Mesendoderm (in vitro differentiated cells): ENCODE measurements around the gene TMEM43.

Source experiments
- DNase-seq: peaks from one replicate; pipeline ENCODE4 v3.0.0; 2013
- H2AK5ac ChIP-seq: 2 replicates; pipeline ENCODE4 v1.6.1; 2013; ENCODE audit warnings: low read length, inconsistent platforms
- H2BK120ac ChIP-seq: 2 replicates; pipeline ENCODE4 v1.6.1; 2013; ENCODE audit warnings: low read depth, mild to moderate bottlenecking, low read length, moderate library complexity, mixed read lengths
- H2BK15ac ChIP-seq: replicated peaks from 2 replicates; pipeline ENCODE4 v1.6.1; 2013; ENCODE audit warnings: low read depth, mild to moderate bottlenecking, moderate library complexity
- H2BK5ac ChIP-seq: 2 replicates; pipeline ENCODE4 v1.6.1; 2013; ENCODE audit warnings: low read length, inconsistent platforms
- H3K18ac ChIP-seq: 2 replicates; pipeline ENCODE4 v1.6.1; 2013; ENCODE audit warnings: mild to moderate bottlenecking, low read length, mixed read lengths
- H3K23ac ChIP-seq: one replicate; pipeline ENCODE4 v1.6.1; 2013; ENCODE audit warnings: low read length
- H3K27ac ChIP-seq: 2 replicates; pipeline ENCODE4 v1.5.1; 2013; ENCODE audit warnings: low read depth, mild to moderate bottlenecking, inconsistent platforms, low read length, moderate library complexity
- H3K27me3 ChIP-seq: 2 replicates; pipeline ENCODE4 v1.6.1; 2013; ENCODE audit warnings: low read length, control low read depth, mild to moderate bottlenecking, inconsistent platforms; ENCODE audit not compliant: insufficient read depth, poor library complexity
- H3K36me3 ChIP-seq: 2 replicates; pipeline ENCODE4 v1.6.1; 2013; ENCODE audit warnings: low read length, inconsistent platforms; ENCODE audit not compliant: control insufficient read depth, insufficient read depth
- H3K4ac ChIP-seq: one replicate; pipeline ENCODE4 v1.6.1; 2013; ENCODE audit warnings: low read depth, mild to moderate bottlenecking, low read length, moderate library complexity
- H3K4me1 ChIP-seq: 2 replicates; pipeline ENCODE4 v1.6.1; 2013; ENCODE audit warnings: low read depth, low read length, inconsistent platforms; ENCODE audit not compliant: control insufficient read depth
- H3K4me2 ChIP-seq: 2 replicates; pipeline ENCODE4 v1.6.1; 2013; ENCODE audit warnings: low read length
- H3K4me3 ChIP-seq: 2 replicates; pipeline ENCODE4 v1.5.1; 2013; ENCODE audit warnings: mild to moderate bottlenecking, low read length
- H3K56ac ChIP-seq: one replicate; pipeline ENCODE4 v1.6.1; 2013; ENCODE audit warnings: low read length
- H3K79me1 ChIP-seq: 2 replicates; pipeline ENCODE4 v1.6.1; 2013; ENCODE audit warnings: low read length, inconsistent platforms
- H3K79me2 ChIP-seq: 2 replicates; pipeline ENCODE4 v1.6.1; 2013; ENCODE audit warnings: mild to moderate bottlenecking, low read length; ENCODE audit not compliant: control insufficient read depth, insufficient read depth
- H3K9ac ChIP-seq: 2 replicates; pipeline ENCODE4 v1.6.1; 2013; ENCODE audit warnings: low read length, inconsistent platforms
- H4K5ac ChIP-seq: one replicate; pipeline ENCODE4 v1.6.1; 2013; ENCODE audit warnings: low read length
- H4K8ac ChIP-seq: one replicate; pipeline ENCODE4 v1.6.1; 2013; ENCODE audit warnings: low read depth, mild to moderate bottlenecking, control low read depth, low read length, moderate library complexity
- WGBS: extraction: QIAGEN DNeasy Blood & Tissue Kit; methylation state at CpG from one replicate; pipeline ENCODE4 v1.1.7; 2013; ENCODE audit warnings: low lambda C conversion rate, missing lambda C conversion rate; ENCODE audit not compliant: insufficient coverage; ENCODE audit errors: extremely low coverage; 5-methylcytosine and 5-hydroxymethylcytosine counted together

TMEM43 gene

DNA sequence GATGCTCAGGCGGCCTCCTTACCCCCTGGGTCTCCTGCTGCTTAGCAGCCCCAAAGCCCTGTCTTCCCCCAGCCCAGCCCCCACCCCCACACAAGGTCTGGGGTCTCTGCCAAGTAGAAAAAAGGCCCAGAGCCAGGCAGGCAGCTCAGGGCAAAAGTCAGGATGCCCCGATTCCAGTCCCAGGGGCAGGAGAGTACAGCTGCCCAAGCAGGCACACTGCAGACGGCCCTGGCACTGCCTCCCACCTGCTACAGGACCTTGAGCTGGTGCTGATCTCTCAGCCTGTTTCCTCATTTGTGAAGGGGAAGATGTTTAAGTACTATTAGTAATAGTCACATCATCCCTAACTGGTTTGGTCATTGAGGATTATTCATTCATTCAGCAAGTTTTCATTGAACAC lies 12.6 kb downstream of the TMEM43 start:
- Histone ChIP-seq H3K4me1 (no peaks in the 10 kb centered on the region), H3K18ac (no peak overlapping the region), H2BK5ac (no peak overlapping the region), H3K4me3 (no peak overlapping the region), H3K23ac (no peak overlapping the region), H3K79me1 (no peaks in the 10 kb centered on the region), H3K9ac (no peak overlapping the region), H3K79me2 (no peaks in the 10 kb centered on the region), H3K4me2 (no peak overlapping the region), H3K27ac (no peak overlapping the region), H4K8ac (no peak overlapping the region), H3K4ac (no peak overlapping the region), H4K5ac (no peak overlapping the region), H3K36me3 (peaks cover 15% of the 10 kb centered on the region), H2BK120ac (no peak overlapping the region), H2BK15ac (no peak overlapping the region), H3K56ac (no peak overlapping the region), H2AK5ac (no peak overlapping the region), H3K27me3 (no peaks in the 10 kb centered on the region)
- no peak for DNase-seq
- WGBS = no CpG with 5 or more reads among the region's 3 CpGs

DNA sequence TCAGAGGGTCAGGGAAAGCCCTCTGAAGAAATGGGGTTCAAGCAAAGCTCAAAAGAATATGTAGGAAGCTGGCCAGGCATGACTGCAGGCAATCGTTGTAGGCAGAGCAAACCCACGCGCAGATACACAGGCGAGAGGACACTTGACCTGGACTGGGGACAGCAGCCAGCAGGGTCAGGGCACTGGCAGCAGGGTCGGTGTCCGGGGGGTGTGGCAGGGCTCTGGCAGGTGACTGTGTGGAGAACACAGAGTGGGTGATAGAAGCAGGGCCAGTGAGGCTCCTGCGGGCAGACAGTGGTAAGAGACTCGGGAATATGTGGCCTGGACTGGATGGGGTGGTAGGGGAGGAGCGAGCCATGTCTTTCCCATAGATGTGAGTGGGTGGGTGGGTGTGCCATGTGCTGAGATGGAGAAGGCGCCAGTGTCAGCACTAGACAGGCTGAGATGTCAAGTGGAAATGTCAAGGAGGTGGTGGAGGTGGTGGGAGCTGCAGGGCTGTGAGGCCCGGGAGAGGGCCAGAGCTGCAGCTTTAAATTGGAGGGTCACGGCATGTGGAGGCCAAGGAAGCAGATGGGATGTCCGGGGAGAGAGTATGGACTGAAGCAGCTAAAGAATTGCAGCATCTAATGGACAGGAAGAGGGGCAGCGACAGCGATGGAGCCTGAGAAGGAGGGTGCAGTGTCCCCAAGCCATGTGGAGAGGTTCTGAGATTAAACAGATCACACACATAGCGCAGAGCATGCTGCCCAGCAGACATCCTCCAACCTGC lies 13.4 kb downstream of the TMEM43 start:
- Histone ChIP-seq H3K23ac (no peak overlapping the region), H3K4me1 (no peaks in the 10 kb centered on the region), H3K79me1 (no peaks in the 10 kb centered on the region), H3K27me3 (no peaks in the 10 kb centered on the region), H2BK5ac (no peak overlapping the region), H3K56ac (no peak overlapping the region), H3K79me2 (no peaks in the 10 kb centered on the region), H3K18ac (no peak overlapping the region), H3K9ac (no peak overlapping the region), H3K4me3 (no peak overlapping the region), H2AK5ac (no peak overlapping the region), H2BK15ac (no peak overlapping the region), H3K4ac (no peak overlapping the region), H4K5ac (no peak overlapping the region), H3K4me2 (no peak overlapping the region), H2BK120ac (no peak overlapping the region), H3K27ac (no peak overlapping the region), H3K36me3 (peaks cover 13% of the 10 kb centered on the region), H4K8ac (no peak overlapping the region)
- no CpG with 5 or more reads among the region's 16 CpGs for WGBS
- no peak for DNase-seq

DNA sequence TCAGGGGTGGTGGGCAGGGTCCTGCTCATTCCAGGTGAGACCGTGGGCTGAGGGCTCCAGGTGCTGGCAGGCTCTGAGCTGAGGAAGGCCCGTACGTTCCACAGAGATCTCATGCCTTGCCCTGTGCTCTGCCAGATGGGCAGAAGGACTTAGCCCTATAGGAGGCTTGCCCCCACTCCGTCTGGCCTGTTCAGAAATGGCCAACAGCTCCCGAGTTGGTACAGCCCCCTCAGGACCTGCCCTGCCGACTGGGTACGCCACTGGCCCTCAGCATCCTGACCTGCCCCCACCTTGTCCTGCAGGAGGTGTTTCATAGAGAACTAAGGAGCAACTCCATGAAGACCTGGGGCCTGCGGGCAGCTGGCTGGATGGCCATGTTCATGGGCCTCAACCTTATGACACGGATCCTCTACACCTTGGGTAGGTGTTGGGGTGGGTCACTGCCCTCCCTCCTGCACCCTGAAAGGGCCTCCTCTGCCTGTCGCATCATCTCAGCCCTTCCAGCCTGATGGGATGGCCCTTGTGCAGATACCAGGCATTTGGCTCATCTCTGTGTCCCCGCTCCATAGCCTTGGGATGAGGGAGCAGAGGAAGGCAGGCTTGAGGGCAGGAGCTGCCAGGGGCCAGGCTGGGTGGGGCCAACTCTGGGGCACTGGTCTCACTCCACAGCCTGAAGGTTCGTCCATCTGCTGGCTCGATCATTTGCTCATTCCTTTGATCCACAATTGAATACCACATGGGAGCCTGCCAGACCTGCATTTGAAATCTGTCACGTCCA lies 14.2 kb downstream of the TMEM43 start:
- no peak overlapping the region for H2AK5ac ChIP-seq
- no peak overlapping the region for H3K23ac ChIP-seq
- H3K9ac ChIP-seq = no peak overlapping the region
- H3K36me3 ChIP-seq = peaks cover 10% of the 10 kb centered on the region
- H2BK120ac ChIP-seq = no peak overlapping the region
- no peaks in the 10 kb centered on the region for H3K4me1 ChIP-seq
- no peak overlapping the region for H2BK5ac ChIP-seq
- no peak overlapping the region for H3K56ac ChIP-seq
- no peak for DNase-seq
- H4K8ac ChIP-seq = no peak overlapping the region
- H3K4me2 ChIP-seq = no peak overlapping the region
- no peaks in the 10 kb centered on the region for H3K79me2 ChIP-seq
- H2BK15ac ChIP-seq = no peak overlapping the region
- WGBS = no CpG with 5 or more reads among the region's 14 CpGs
- H4K5ac ChIP-seq = no peak overlapping the region
- H3K4me3 ChIP-seq = no peak overlapping the region
- no peak overlapping the region for H3K4ac ChIP-seq
- H3K79me1 ChIP-seq = no peaks in the 10 kb centered on the region
- H3K27ac ChIP-seq = no peak overlapping the region
- H3K18ac ChIP-seq = no peak overlapping the region
- no peaks in the 10 kb centered on the region for H3K27me3 ChIP-seq

DNA sequence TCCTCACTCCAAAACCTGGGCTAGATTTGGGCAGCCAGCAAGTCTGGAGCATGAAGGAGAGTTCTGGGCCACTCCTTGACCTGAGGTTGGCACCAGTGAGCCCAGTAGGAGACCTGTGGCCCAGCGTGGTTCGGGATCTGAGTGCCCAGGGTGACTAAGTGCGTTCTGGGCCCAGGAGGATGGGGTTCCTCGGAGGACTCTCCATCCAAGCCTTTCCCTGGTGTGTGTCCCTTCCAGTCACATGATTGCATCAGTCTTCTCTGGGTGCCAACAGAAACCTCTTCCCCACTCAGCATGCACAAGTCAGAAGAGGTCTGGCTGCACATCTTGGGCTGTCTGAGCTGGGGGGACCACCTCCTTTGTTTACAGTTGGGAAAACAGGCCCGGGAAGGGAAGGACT lies 14.9 kb downstream of the TMEM43 start:
- no CpG with 5 or more reads among the region's 5 CpGs for WGBS
- Histone ChIP-seq H3K79me2 (no peaks in the 10 kb centered on the region), H3K56ac (no peak overlapping the region)

DNA sequence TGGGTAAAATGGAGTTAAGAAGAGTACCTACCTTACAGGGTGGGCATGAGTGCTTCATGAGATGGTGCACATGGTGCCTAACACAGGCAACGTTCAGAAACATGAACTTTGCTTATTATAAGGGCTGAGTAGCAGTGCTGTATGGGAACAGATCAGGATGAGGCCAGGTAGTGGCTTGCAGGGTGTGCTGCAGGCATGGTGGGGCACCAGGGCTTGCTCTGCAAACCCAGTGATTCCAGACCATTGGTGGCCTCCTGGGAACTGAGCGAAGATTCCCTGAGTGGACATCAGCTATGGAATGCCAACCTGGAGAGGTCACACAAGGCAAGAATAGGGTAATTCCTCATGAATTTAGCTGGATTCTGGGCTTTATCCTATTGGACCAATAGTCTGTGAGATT lies 15.8 kb downstream of the TMEM43 start:
- no peak overlapping the region for H3K27ac ChIP-seq
- H3K27me3 ChIP-seq = no peaks in the 10 kb centered on the region
- no peak overlapping the region for H3K4me2 ChIP-seq
- no peak overlapping the region for H3K9ac ChIP-seq
- no peak overlapping the region for H3K4me3 ChIP-seq
- no peak overlapping the region for H2AK5ac ChIP-seq
- no peaks in the 10 kb centered on the region for H3K4me1 ChIP-seq
- no peak for DNase-seq
- H2BK5ac ChIP-seq = no peak overlapping the region
- H2BK15ac ChIP-seq = no peak overlapping the region
- H4K5ac ChIP-seq = no peak overlapping the region
- H3K56ac ChIP-seq = no peak overlapping the region
- no peak overlapping the region for H3K23ac ChIP-seq
- peaks cover 7% of the 10 kb centered on the region for H3K36me3 ChIP-seq
- no peak overlapping the region for H3K4ac ChIP-seq
- no peak overlapping the region for H2BK120ac ChIP-seq
- H3K18ac ChIP-seq = no peak overlapping the region
- H3K79me1 ChIP-seq = no peaks in the 10 kb centered on the region
- H3K79me2 ChIP-seq = no peaks in the 10 kb centered on the region
- no peak overlapping the region for H4K8ac ChIP-seq
- WGBS = no CpG with 5 or more reads among the region's 2 CpGs

More for the DNA sequence above, 14.9 kb downstream of the TMEM43 start:
- Histone ChIP-seq H3K18ac (no peak overlapping the region), H3K27ac (no peak overlapping the region), H3K23ac (no peak overlapping the region), H3K4me3 (no peak overlapping the region), H2BK120ac (no peak overlapping the region), H3K4me2 (no peak overlapping the region), H4K8ac (no peak overlapping the region), H3K4ac (no peak overlapping the region), H3K36me3 (peaks cover 7% of the 10 kb centered on the region), H2BK15ac (no peak overlapping the region), H2AK5ac (no peak overlapping the region), H4K5ac (no peak overlapping the region), H3K4me1 (no peaks in the 10 kb centered on the region), H2BK5ac (no peak overlapping the region), H3K79me1 (no peaks in the 10 kb centered on the region), H3K27me3 (no peaks in the 10 kb centered on the region), H3K9ac (no peak overlapping the region)
- DNase-seq = no peak
